Measurements from ENCODE around the gene CMC1. TPM values are rescaled to one million over a fixed set of nuclear protein-coding genes. Genes with fewer than 3 reads are reported as not detected.

The CMC1 gene
- 7.8 and 8.6 TPM in 2 replicates for total RNA-seq

GRCh38 chr3:28241221-28242160 is at the start of gene CMC1:
Gene CMC1 (plus strand): TSS chr3:28241619. CDS start chr3:28241794, 175 bp downstream.

GRCh38 chr3:28348629-28349468 is 107.4 kb downstream of the CMC1 start, which contains the start of the genes AZI2 and ZCWPW2:
Gene AZI2 (minus strand): TSS chr3:28348824. CDS start chr3:28340617, 8,207 bp downstream.
Gene ZCWPW2 (plus strand): TSS chr3:28348721. CDS start chr3:28413069, 64,348 bp downstream.

Other genes starting within 250 kb of the CMC1 start
- 0.91 and 2.2 TPM in 2 replicates for gene ZCWPW2, start 107.1 kb downstream of the CMC1 start, total RNA-seq
- 119 and 143 TPM in 2 replicates for gene AZI2, start 107.2 kb downstream of the CMC1 start, total RNA-seq